Measurements from ENCODE around the gene ZNF444.
"Not testable (repeated sequence)": the region's sequence is repeated elsewhere in the genome, so short reads cannot be mapped to it uniquely, and the experiment has no call there.

The ZNF444 gene

DNA sequence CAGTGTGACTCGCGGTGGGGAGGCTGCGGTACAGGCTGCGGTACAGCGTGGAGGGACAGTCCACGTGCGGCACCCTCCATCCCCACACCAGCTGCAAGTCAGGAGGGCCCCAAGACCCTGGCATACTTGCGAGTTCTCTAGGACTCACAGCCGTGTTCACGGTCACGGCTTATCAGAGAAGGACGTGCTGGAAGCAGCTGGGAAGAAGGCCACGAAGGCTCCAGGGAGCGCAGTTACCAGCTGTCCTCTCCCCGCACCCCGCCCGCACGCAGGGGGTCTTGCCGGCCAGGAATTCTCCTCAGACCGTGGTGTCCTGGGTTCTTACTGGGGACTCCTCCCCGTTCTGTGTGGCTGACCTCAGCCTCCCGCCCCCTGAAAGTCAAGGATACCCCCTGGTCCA is 6.2 kb downstream of the ZNF444 start:
- no peak for DNase-seq (ENCODE audit: low spot score)

DNA sequence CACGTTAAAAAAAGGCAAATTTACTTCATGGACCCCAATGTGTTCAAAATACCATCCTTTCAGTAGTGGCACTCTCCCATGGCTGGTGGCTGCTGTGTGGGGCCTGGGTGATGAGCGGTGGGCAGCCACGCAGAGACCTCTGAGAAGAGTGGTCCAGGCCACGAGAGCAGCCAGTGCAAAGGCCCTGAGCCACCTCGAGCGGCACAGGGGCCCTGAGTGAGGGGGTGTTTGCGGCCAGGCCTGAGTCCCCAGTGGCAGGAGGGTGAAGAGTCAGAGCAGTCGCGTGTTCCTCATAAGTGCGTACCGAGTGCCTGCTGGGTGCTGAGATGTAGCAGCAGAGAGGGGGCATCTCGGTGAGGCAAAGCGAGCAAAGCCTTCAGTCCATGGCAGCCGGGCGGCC is 7.0 kb downstream of the ZNF444 start:
- DNase-seq (ENCODE audit: low spot score): no peak

DNA sequence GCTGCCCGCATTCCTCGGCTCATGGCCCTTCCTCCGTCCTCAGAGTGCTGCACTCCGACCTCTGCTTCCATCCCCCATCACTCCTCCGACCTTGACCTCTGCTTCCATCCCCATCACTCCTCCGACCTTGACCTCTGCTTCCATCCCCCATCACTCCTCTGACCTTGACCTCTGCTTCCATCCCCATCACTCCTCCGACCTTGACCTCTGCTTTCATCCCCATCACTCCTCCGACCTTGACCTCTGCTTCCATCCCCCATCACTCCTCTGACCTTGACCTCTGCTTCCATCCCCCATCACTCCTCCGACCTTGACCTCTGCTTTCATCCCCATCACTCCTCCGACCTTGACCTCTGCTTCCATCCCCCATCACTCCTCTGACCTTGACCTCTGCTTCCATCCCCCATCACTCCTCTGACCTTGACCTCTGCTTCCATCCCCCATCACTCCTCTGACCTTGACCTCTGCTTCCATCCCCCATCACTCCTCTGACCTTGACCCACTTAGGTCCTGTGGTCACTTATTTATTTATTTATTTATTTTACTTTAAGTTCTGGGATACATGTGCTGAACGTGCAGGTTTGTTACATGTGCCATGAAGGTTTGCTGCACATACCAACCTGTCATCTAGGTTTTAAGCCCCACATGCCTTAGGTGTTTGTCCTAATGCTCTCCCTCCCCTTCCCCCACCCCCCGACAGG is 8.0 kb downstream of the ZNF444 start:
- not testable (repeated sequence) for DNase-seq (ENCODE audit: low spot score)

DNA sequence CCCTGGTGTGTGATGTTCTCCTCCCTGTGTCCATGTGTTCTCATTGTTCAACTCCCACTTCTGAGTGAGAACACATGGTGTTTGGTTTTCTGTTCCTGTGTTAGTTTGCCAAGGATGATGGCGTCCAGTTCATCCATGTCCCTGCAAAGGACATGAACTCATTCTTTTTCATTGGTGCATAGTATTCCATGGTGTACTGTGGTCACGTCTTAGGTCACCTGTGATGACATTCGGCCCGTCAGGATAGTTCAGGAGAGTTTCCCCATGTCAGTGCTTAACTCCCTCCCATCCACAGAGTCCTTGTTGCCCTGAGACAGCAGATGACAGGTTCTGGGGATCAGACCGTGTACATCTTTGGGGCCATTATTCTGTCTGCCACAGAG is 8.6 kb downstream of the ZNF444 start:
- no peak for DNase-seq (ENCODE audit: low spot score)

DNA sequence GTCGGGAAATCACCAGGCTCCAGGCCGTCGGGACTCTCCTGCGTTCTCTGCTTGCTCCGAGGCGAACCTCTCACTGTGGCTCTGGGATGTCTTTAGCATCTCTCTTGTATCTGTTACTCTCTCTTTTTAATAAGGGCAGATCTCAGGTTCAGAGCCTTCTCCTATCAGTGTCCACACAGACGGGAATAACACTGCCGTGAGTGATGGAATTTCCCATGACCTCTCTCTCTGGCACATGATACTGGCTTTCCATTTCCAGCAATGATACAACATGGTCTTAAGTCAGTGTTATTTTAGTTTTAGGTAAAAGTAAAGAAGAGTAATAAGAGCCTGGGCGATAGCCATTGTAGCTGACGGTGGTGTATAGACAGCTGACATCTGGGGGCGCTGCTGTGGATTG is 9.3 kb downstream of the ZNF444 start:
- DNase-seq (ENCODE audit: low spot score): no peak

DNA sequence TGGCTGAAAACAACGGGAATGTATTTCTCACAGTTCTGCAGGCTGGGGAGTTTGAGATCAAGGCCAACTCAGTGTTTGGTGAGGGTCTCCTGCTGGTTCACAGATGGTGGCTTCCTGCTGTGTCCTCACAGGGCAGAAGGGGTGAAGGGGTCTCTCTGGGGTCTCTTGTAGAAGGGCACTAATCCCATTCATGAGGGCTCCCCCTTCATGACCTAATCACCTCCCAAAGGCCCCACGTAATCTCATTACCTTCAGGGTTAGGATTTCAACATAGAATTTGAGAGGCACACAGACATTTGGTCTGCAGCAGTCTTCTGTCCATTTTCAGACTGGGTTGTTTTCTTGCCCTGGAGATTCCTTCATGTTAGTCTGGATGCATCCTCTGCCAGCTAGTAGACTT is 11.6 kb downstream of the ZNF444 start:
- no peak for DNase-seq (ENCODE audit: low spot score)

DNA sequence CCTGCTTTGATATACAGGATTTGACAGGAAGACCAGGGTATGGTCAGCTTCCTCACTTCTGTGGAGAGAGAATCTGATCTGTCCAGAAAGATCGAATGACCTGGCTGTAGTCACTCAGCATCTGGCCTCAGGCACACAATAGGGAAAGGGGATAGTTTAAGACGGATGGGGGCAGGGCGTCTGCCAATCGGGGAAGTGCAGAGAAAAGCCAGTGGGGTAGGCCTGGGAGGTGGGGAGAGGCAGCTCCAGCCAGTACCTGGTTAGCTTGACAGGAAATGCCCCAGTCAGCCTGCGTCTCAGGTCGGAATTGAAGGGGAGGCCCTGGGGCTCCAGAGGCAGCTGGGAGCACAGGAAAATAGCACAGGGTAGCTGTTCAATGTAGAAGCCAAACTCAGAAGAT is 12.4 kb downstream of the ZNF444 start:
- no peak for DNase-seq (ENCODE audit: low spot score)

DNA sequence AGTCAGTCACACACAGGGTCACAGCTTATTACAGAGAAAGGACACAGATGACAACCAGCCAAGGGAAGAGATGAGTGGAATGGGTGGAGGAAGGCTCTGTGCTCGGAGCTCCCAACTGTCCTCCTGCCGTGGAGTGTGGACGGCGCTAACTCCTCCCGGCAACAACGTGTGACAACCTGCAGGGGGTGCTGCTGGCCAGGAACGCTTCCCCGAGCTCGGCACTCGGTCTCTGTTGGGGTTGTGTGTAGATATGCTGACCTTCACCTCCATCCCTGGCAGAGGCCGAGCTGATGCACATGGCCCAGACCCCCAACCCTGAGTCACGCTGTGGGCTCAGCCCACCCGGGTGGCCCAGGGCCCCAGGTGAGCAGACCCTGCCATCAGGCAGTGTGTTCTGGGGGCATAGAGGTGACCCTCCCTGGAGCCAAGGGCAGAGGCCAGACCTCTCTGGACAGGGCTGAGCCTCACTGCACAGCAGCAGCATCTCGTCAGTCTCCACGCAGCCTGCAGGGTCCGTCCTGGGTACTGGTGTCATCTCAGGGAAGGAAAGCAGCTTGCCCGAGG is 14.1 kb downstream of the ZNF444 start:
- DNase-seq (ENCODE audit: low spot score): peak; percentile 33

DNA sequence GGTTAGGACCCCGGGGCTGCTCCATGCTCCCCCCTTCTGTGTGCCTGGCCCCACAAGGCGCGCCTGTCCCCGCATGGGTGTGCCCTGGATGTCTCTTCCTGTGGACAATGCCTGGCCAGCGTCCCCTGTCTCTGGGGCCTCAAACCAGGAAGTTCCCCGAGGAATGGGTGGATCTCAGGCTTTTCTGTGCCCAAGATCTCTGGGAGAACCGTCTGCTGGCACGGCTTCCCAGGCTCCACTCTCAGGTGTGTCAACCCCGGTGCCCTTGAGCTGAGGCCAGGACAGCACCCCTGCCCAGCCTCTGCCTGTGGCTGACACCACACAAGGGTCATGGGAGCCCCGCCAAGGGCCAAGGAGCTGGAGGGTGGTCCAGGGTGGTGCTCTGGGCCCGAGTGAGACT is 15.7 kb downstream of the ZNF444 start:
- no peak for DNase-seq (ENCODE audit: low spot score)

DNA sequence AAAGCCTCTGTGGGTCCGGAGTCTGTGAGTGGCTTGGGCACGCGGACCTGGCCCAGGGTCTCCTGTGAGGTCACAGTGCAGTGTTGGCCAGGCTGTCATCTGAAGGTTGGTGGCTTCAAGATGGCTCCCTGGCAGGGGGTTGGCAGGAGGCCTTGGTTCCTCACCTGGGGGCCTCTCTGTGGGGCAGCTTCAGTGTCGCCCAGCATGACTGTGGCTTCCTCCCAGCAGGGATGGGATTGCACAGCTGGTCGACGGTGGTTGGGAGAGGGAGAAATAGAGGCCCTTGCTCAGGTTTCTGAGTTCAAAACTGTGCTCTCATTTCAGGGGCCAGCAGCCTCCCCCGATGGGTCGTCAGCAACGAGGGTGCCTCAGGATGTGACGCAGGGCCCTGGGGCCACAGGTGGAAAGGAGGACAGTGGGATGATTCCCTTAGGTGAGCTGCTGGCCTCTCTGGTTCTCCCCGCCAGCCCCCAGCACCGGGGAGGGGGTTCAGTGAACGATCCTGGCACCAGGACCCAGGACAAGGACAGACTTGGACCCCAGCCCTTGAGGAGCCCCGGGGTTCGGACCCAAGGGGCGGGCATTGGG is 17.2 kb downstream of the ZNF444 start:
- DNase-seq (ENCODE audit: low spot score): no peak

DNA sequence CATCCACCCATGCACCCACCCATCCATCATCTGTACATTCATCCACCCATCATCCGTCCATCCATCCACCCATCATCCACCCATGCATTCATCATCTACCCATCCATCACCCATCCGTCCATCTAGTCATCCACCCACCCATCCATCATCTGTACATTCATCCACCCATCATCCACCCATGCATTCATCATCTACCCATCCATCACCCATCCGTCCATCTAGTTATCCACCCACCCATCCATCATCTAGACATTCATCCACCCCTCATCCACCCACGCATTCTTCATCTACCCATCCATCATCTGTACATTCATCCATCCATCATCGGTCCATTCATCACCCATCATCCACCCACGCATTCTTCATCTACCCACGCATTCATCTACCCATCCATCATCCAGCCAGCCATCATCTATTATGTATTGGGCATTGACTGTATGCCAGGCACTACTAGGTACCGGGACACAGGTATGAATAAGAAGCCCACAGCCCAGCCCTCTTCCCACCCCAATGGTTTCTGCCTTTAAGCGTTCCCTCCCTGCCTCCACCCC is 18.0 kb downstream of the ZNF444 start:
- no peak for DNase-seq (ENCODE audit: low spot score)

DNA sequence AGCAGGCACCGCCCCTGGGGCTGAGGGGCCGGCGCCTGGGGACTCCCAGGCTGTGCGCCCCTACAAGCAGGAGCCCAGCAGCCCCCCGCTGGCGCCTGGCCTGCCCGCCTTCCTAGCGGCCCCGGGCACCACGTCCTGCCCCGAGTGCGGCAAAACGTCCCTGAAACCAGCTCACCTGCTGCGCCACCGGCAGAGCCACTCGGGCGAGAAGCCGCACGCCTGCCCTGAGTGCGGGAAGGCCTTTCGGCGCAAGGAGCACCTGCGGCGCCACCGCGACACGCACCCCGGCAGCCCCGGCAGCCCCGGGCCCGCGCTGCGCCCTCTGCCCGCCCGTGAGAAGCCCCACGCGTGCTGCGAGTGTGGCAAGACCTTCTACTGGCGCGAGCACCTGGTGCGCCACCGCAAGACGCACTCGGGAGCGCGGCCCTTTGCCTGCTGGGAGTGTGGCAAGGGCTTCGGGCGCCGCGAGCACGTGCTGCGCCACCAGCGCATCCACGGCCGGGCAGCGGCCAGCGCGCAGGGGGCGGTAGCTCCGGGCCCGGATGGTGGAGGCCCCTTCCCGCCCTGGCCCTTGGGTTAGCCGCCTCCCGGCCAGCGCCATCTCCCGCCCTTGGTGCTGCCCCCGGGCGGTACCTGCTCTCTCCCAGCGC is 18.7 kb downstream of the ZNF444 start:
- no peak for DNase-seq (ENCODE audit: low spot score)

DNA sequence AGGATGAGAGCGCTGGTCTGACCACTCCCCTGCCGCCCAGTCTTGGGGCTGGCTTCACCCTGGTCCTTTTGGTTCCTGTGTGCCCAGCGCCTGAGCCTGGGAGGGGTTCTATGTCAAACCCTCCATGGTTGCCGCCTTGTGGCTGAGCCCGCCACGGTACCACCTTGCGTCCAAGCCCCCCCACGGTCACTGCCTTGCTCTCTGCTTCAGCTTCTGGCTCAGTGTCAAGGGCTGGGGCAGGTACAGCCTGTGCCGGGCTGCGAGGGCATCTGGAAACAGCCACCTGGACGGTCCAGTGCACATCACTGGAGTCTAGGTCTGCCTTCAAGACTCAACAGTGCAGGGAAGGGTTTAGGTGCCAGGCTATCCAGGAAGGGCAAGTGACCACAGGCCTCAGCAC is 20.4 kb downstream of the ZNF444 start:
- no peak for DNase-seq (ENCODE audit: low spot score)

DNA sequence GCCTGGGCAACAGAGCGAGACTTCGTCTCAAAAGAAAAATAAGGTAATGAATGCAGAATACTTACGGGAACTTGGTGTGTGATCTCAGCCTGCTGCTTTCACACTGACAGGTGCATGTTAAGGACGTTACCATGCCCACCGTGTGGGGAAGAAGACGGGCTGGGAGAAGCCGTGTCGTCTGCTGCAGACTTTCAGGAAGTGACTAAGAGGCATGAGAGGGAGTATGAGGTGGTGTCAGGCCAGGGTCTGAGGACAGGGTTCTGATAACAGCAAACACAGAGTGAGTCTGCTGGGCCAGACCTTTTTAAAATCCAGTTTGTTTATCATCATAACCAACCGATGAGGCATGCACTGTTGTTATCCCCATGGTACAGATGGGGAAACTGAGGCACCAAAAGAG is 21.2 kb downstream of the ZNF444 start:
- no peak for DNase-seq (ENCODE audit: low spot score)

DNA sequence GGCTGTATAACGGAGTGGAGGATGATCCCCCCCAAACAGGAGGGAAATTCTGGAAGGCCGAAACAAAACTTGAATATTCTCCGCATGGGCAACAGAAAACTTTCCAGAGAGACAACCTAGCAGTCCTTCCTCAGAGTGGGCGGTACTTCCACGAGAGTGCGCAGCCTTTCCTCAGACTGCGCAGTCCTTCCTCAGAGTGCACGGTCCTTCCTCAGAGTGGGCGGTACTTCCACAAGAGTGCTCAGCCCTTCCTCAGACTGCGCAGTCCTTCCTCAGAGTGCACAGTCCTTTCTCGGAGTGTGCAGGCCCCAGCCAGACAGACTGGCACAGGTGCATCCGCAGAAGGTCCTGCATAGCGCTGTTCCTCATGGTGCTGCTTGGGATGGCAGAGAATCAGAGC is 22.0 kb downstream of the ZNF444 start:
- DNase-seq (ENCODE audit: low spot score): no peak

DNA sequence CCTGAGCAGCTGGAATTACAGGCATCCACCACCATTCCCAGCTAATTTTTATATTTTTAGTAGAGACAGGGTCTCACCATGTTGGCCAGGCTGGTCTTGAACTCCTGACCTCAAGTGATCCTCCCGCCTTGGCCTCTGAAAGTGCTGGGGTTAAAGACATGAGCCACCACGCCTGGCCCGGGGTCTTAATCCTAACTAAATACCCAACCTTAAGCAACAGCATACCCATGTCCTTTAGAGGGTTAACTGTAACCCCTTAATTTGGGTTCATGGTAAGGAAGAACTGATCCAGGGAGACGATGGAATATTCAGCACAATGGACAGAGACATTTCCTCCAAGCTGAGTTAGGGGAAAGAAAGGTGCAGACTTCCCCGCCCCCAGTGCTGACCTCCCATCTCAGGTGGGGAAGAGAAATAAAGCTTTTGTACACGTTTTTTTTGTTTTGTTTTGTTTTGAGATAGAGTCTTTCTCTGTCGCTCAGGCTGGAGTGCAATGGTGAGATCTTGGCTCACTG is 26.0 kb downstream of the ZNF444 start:
- DNase-seq (ENCODE audit: low spot score): no peak

DNA sequence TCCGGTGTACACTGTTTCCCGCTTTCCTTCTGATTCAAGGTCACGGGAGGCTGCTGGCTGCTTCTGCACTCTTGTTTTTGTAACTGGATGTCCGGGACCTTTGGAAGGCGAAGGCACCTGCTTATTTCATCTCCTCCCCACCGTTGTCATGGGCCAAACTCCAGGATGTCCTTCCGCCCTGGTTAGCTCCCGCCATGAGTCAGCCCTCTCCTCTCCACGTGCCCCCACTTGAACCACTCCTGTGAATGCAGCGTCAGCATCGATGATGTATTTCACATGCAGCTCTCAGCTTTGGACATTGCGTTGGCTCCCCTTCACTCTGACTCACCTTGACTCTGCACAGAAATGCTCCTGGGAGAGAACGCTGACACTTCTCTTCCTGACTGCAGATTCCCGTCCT is 29.2 kb downstream of the ZNF444 start:
- no peak for DNase-seq (ENCODE audit: low spot score)

DNA sequence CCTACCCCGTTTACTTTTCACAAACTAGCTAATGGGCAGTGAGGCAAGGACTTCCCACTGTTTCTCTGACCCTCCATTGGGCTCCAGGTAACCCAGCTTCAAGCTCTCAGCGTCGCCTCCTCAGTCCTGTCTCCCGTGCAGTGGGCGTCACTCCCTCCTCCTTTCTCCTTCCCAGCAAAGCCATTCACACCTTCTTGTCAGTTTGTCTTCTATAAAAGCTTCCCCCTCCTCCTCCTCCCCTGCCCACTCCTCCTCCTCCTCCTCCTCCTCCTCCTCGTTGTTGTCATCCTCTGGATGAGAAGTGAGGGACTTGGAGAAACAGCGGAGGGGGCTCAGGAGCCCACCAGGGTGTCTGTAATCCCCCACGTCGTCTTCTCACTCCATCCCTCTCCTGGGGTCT is 33.0 kb downstream of the ZNF444 start:
- DNase-seq (ENCODE audit: low spot score): no peak

DNA sequence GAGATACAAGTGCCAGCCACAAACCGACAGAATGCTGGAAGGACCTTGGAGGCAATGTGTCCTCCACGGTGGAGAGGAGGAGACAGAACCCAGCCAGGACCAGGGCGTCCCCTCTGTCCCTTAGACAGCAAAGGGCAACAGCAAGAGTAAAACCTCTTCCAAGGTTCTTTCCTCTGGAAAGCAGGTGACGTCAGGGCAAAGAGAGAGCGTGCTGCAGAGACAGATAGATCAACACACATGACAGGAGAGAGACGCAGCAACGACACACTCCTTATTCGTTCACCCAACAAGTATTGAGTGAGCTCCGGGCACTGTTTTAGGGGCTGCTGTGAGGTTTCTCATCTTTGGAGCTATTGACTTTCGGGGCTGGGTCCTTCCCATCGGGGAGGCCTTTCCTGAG is 33.5 kb downstream of the ZNF444 start:
- no peak for DNase-seq (ENCODE audit: low spot score)

DNA sequence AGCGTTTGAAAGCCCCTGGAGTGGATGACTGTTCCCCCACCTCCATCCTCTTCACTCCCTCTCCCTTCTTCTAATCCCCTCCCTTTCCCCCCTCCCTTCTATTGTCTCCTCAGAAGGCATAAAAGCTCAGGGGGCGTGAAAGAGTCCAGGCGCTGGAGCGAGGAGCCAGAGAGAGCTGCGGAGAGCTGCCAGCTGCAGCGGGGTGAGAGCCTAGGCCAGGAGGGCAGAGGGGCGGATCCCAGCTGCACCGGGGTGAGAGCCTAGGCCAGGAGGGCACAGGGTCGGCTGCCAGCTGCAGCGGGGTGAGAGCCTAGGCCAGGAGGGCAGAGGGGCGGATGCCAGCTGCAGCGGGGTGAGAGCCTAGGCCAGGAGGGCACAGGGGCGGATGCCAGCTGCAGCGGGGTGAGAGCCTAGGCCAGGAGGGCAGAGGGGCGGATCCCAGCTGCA is 34.8 kb downstream of the ZNF444 start, which contains the start of gene GALP:
Gene GALP, plus strand, starts transcription at position 148 of the 447 bp plus-strand sequence. CDS start 1,101 bp downstream, outside the sequence.
- not testable (repeated sequence) for DNase-seq (ENCODE audit: low spot score)

DNA sequence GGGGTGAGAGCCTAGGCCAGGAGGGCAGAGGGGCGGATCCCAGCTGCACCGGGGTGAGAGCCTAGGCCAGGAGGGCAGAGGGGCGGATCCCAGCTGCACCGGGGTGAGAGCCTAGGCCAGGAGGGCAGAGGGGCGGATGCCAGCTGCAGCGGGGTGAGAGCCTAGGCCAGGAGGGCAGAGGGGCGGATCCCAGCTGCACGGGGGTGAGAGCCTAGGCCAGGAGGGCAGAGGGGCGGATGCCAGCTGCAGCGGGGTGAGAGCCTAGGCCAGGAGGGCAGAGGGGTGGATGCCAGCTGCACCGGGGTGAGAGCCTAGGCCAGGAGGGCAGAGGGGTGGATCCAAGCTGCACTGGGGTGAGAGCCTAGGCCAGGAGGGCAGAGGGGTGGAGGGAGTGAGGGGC is 35.2 kb downstream of the ZNF444 start:
- not testable (repeated sequence) for DNase-seq (ENCODE audit: low spot score)

DNA sequence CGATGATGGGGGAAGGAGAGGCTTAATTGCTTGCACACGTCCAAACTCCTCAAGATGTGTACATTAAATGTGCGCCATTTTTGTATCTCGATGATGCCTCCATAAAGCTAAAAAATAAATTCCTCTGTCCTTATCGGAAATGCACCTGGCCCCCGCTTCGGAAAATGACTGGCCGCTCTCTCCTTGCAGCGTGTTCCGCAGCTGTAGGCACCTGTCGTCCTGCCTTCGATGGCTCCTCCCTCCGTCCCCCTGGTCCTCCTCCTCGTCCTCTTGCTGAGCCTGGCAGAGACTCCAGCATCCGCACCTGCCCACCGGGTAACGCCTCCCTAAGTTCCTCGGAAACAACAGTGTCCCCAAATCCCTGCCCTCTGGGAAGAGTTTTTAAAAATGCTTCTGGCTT is 35.8 kb downstream of the ZNF444 start:
- no peak for DNase-seq (ENCODE audit: low spot score)

All from cerebellar cortex (tissue), 1 donor.